Right cardiac atrium (tissue), 5 donors: ENCODE results near the gene ACBD5. TPM values are rescaled to one million over a fixed set of nuclear protein-coding genes. Genes with fewer than 3 reads are reported as not detected.

ENCODE experiments used
- ATAC-seq, 2 donors: fragments of 200-7000 bp; cut with Tn5 transposase; one replicate each; pipeline versions ENCODE4 v1.8.0 to v1.9.1; 2020; ENCODE audit warnings: moderate library complexity in 2 of 2, mild to moderate bottlenecking in 1 of 2
- DNase-seq, 3 donors: peaks; one replicate each; pipeline ENCODE4 v3.0.0-alpha.2; 2020
- H3K27ac ChIP-seq: one replicate; pipeline ENCODE4 v1.5.1; 2013; ENCODE audit warnings: mild to moderate bottlenecking, low read length, control low read depth, moderate library complexity
- H3K27me3 ChIP-seq: one replicate; pipeline ENCODE4 v1.6.1; 2013; ENCODE audit not compliant: control insufficient read depth, insufficient read depth
- H3K4me1 ChIP-seq: one replicate; pipeline ENCODE4 v1.6.1; 2013; ENCODE audit warnings: low read length; ENCODE audit not compliant: control insufficient read depth, insufficient read depth
- H3K4me3 ChIP-seq: one replicate; pipeline ENCODE4 v1.5.1; 2013; ENCODE audit warnings: low read length, control low read depth
- H3K9me3 ChIP-seq: one replicate; pipeline ENCODE4 v1.6.1; 2013; ENCODE audit warnings: low read length; ENCODE audit not compliant: control insufficient read depth
- WGBS: extraction: QIAGEN DNeasy Blood & Tissue Kit; methylation state at CpG from one replicate; pipeline ENCODE4 v1.1.7; 2013; 5-methylcytosine and 5-hydroxymethylcytosine counted together
- intact Hi-C, 4 donors: fragments of 100-400 bp; cut with DNase I; formaldehyde crosslinking; loops; one replicate each; pipeline versions ENCODE4 v1.11.0 to v1.14.0; 2022 to 2023
- polyA plus RNA-seq: library from polyadenylated mRNA; stranded (reverse); fragments of 200-250 nt; gene quantifications from one replicate; pipeline ENCODE4 v1.2.3, GENCODE V29; 2013
- total RNA-seq, 4 donors: library from RNA; stranded (reverse); fragmentation: NEBNext Ultra II Directional; extraction: Animal tissue kit (Norgen Biotek cat#: 25700); gene quantifications; one replicate each; pipeline ENCODE4 v1.2.1, GENCODE V29; 2021
- donor health status: healthy with polysubstance abuse.
- donor health status: DM: no; HTN: yes; CAD: no.
- donor health status: DM: no; HTN: no; CAD: no.
- donor health status: DM: no; HTN: yes; CAD: no; lungs with severe emphysema.
- donor health status: DM: yes; HTN: yes; CAD: no.

ACBD5 gene
- total and polyA plus RNA-seq, 5 donors, result 16.8 to 44.8 (median 36.9) TPM

DNA sequence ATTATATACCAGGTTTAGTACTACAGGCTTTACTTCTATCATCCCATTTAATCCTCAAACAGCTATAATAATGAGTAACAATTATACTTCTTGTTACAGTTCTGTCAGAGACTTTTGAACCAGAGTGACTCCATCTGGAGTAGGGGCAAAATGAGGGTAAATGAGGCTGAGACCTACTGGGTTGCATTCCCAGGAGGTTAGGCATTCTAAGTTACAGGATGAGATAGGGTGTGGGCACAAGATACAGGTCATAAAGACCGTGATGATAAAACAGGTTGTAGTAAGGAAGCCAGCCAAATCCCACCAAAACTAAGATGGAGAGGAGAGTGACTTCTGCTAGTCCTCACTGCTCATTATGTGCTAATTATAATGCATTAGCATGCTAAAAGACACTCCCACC lies 90.3 kb downstream of the ACBD5 start:
- intact Hi-C loops, result no loop called here
- ATAC-seq, result no peak
- peaks cover 2% of the 10 kb centered on the region for H3K4me1 ChIP-seq
- no peak overlapping the region for H3K4me3 ChIP-seq
- H3K9me3 ChIP-seq, result no peaks in the 10 kb centered on the region
- H3K27me3 ChIP-seq, result no peaks in the 10 kb centered on the region
- 80% methylated on average over 1 of the region's 1 CpG for WGBS
- H3K27ac ChIP-seq, result no peak overlapping the region
- no peak for DNase-seq

DNA sequence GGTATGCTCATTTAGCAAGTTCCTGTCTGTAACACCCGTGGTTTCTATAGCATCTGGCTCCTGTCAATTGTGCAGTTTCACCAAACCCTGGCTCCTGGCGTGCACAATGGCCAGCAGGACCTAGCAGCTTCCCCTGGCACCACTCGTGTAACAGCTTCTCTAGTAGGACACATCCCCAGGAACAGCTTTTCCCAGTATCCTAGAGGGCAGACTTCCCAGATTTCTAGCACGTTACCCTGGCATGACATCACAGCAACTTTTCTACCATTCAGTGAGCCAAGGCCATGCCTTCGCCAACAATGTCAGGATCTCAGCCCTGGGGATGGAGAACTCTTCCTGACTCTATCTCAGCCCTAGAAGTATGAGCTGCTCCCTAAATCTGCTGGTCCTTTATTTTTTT lies 92.9 kb downstream of the ACBD5 start:
- Histone ChIP-seq H3K27ac (no peak overlapping the region), H3K9me3 (no peaks in the 10 kb centered on the region), H3K27me3 (no peaks in the 10 kb centered on the region), H3K4me3 (no peak overlapping the region), H3K4me1 (peaks cover 2% of the 10 kb centered on the region)
- 73% methylated on average over 5 of the region's 5 CpGs for WGBS
- intact Hi-C loops, result no loop called here
- ATAC-seq (peak; percentile 37 to 60), DNase-seq (no peak)

DNA sequence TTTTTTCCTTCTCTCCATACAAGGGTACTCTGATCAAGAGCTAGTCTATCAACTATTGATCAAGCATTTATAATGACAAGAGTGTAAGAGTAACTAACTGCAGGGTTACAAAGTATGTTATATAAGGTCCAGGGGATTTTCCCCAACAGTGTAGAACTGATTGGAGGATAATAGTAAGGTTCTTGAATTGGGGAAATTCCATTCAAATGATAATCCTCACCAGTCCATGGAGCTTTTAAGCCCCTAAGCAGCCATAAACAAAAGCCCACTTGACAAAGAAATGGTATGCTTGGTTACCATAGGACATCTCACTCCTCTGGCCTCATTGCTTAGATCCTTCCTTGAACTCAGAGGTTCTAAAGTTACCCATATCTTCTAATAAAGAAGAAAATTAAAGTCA lies 94.7 kb downstream of the ACBD5 start:
- Histone ChIP-seq H3K4me3 (no peak overlapping the region), H3K27ac (no peak overlapping the region), H3K9me3 (no peaks in the 10 kb centered on the region), H3K4me1 (peaks cover 2% of the 10 kb centered on the region), H3K27me3 (no peaks in the 10 kb centered on the region)
- no peak for ATAC-seq
- intact Hi-C loops, result no loop called here
- DNase-seq, result no peak

Other genes starting within 250 kb of the ACBD5 start
- gene ANKRD26, start 140.3 kb downstream of the ACBD5 start, total RNA-seq, result 10 to 100 TPM in 2 of 4 donors, 1 to 10 TPM in 2; 8.7 to 13.6 (median 10.5) TPM
- gene ANKRD26, start 140.3 kb downstream of the ACBD5 start, polyA plus RNA-seq, result 6.7 TPM
- 10 to 100 TPM; 80.2 to 89.1 (median 82.9) TPM for gene YME1L1, start 86.4 kb downstream of the ACBD5 start, total RNA-seq
- gene YME1L1, start 86.4 kb downstream of the ACBD5 start, polyA plus RNA-seq, result 36.0 TPM
- gene MASTL, start 85.4 kb downstream of the ACBD5 start, total RNA-seq, result 1 to 10 TPM; 2.6 to 3.5 (median 2.8) TPM
- 1.4 TPM for gene MASTL, start 85.4 kb downstream of the ACBD5 start, polyA plus RNA-seq